Thyroid gland (tissue), 4 donors: ENCODE measurements around the gene MTFP1.

Experiments used
- POLR2A ChIP-seq, 2 donors: fragments of 450-650 bp; IDR thresholded peaks; one replicate each; pipeline ENCODE4 v1.6.1; 2017; ENCODE audit warnings: antibody characterized with exemption in 2 of 2, mild to moderate bottlenecking in 2 of 2, moderate library complexity in 1 of 2
- TF ChIP-seq, protein P1 (sequence below), 6 experiments: fragments of 200-600 bp in 3 of 6; fragments of 450-650 bp in 3 of 6; sonication (generic) in 3 of 6; IDR thresholded peaks; one replicate each; pipeline ENCODE4 v1.5.1; 2016 to 2019; ENCODE audit warnings: antibody characterized with exemption in 6 of 6, mild to moderate bottlenecking in 2 of 6, inconsistent platforms in 1 of 6, moderate library complexity in 1 of 6

DNA sequence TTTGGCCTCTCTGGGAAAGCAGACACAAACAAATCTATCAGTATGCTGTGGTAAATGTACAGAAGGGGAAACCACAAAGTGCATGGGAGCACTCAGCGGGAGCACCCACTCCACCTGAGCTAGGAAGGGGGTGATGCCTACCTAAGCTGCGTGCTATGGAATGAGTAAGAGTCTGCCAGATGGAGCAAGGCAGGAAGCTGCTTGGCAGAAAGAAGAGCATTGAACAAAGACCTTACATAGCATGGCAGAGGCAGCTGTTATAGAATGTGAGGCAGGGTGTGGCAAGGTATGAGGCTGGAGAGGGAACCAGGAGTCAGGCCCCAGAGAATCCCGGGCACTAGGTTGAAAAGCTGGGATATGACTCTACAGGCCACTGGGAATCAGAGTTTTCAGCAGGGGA is 13.8 kb upstream of the MTFP1 start:
- TF ChIP-seq, protein P1, sequence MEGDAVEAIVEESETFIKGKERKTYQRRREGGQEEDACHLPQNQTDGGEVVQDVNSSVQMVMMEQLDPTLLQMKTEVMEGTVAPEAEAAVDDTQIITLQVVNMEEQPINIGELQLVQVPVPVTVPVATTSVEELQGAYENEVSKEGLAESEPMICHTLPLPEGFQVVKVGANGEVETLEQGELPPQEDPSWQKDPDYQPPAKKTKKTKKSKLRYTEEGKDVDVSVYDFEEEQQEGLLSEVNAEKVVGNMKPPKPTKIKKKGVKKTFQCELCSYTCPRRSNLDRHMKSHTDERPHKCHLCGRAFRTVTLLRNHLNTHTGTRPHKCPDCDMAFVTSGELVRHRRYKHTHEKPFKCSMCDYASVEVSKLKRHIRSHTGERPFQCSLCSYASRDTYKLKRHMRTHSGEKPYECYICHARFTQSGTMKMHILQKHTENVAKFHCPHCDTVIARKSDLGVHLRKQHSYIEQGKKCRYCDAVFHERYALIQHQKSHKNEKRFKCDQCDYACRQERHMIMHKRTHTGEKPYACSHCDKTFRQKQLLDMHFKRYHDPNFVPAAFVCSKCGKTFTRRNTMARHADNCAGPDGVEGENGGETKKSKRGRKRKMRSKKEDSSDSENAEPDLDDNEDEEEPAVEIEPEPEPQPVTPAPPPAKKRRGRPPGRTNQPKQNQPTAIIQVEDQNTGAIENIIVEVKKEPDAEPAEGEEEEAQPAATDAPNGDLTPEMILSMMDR (IDR thresholded peaks at IDR 0.05), result no peak
- no peak for TF ChIP-seq POLR2A (IDR thresholded peaks at IDR 0.05)
